HL-60 (cell line): ENCODE data around the gene STX7.

ENCODE experiments used
- GABPA ChIP-seq: IDR thresholded peaks from 2 replicates; pipeline ENCODE4 v1.6.1; 2012; ENCODE audit warnings: low read depth
- POLR2AphosphoS5 ChIP-seq: IDR thresholded peaks from 2 replicates; pipeline ENCODE4 v1.6.1; 2012; ENCODE audit warnings: low read depth
- SPI1 ChIP-seq: IDR thresholded peaks from 2 replicates; pipeline ENCODE4 v1.6.1; 2012; ENCODE audit warnings: low read depth, mild to moderate bottlenecking, borderline replicate concordance
- TF ChIP-seq, protein P1 (sequence below): IDR thresholded peaks from one replicate; pipeline ENCODE4 v1.5.1; 2011; ENCODE audit warnings: low read length, control low read depth, inconsistent platforms; ENCODE audit not compliant: insufficient read depth
- TF ChIP-seq, protein P2 (sequence below): IDR thresholded peaks from 2 replicates; pipeline ENCODE4 v1.6.1; 2012; ENCODE audit warnings: low read depth; ENCODE audit not compliant: insufficient replicate concordance

GRCh38 chr6:132430110-132430509 is 82.8 kb downstream of the STX7 start:
- TF ChIP-seq, protein P1, sequence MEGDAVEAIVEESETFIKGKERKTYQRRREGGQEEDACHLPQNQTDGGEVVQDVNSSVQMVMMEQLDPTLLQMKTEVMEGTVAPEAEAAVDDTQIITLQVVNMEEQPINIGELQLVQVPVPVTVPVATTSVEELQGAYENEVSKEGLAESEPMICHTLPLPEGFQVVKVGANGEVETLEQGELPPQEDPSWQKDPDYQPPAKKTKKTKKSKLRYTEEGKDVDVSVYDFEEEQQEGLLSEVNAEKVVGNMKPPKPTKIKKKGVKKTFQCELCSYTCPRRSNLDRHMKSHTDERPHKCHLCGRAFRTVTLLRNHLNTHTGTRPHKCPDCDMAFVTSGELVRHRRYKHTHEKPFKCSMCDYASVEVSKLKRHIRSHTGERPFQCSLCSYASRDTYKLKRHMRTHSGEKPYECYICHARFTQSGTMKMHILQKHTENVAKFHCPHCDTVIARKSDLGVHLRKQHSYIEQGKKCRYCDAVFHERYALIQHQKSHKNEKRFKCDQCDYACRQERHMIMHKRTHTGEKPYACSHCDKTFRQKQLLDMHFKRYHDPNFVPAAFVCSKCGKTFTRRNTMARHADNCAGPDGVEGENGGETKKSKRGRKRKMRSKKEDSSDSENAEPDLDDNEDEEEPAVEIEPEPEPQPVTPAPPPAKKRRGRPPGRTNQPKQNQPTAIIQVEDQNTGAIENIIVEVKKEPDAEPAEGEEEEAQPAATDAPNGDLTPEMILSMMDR = no peak
- TF ChIP-seq POLR2AphosphoS5 (no peak), GABPA (no peak), SPI1 (no peak)
- TF ChIP-seq, protein P2, sequence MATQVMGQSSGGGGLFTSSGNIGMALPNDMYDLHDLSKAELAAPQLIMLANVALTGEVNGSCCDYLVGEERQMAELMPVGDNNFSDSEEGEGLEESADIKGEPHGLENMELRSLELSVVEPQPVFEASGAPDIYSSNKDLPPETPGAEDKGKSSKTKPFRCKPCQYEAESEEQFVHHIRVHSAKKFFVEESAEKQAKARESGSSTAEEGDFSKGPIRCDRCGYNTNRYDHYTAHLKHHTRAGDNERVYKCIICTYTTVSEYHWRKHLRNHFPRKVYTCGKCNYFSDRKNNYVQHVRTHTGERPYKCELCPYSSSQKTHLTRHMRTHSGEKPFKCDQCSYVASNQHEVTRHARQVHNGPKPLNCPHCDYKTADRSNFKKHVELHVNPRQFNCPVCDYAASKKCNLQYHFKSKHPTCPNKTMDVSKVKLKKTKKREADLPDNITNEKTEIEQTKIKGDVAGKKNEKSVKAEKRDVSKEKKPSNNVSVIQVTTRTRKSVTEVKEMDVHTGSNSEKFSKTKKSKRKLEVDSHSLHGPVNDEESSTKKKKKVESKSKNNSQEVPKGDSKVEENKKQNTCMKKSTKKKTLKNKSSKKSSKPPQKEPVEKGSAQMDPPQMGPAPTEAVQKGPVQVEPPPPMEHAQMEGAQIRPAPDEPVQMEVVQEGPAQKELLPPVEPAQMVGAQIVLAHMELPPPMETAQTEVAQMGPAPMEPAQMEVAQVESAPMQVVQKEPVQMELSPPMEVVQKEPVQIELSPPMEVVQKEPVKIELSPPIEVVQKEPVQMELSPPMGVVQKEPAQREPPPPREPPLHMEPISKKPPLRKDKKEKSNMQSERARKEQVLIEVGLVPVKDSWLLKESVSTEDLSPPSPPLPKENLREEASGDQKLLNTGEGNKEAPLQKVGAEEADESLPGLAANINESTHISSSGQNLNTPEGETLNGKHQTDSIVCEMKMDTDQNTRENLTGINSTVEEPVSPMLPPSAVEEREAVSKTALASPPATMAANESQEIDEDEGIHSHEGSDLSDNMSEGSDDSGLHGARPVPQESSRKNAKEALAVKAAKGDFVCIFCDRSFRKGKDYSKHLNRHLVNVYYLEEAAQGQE = no peak
